ENCODE results near the gene THSD7A. TPM values are rescaled to one million over a fixed set of nuclear protein-coding genes. Genes with fewer than 3 reads are reported as not detected.

THSD7A gene
- polyA plus RNA-seq, 1 donor from 2014 or later: 18.5 TPM

DNA sequence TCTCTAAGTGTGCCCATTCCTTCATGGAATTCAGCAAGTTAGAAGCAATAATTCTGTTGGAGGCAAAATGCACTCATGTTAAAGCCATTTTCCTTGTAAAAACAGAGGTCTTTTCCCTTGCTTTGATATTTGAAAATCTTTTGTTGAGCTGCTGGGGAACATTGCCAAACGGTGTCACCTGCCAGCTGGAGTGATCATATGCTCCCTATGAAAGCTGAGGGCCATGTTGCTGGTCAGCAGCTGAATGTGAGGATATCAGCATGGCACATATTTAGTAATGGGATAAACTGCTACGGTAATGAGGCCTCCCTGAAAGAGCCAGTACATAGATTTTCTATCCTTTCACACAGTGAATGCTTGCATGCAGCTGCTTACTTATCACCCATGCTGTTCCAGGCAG is 224.3 kb downstream of the THSD7A start:
- no peaks in the 10 kb centered on the region for H3K27me3 ChIP-seq (ENCODE audit: insufficient read depth, low read depth, low read length)
- peaks cover 4% of the 10 kb centered on the region for H3F3A ChIP-seq (ENCODE audit: insufficient read depth, low read length, poor library complexity, severe bottlenecking)
- H3K27ac ChIP-seq (ENCODE audit: low read length): no peak overlapping the region
- no peaks in the 10 kb centered on the region for H3K79me2 ChIP-seq (replicated peaks; ENCODE audit: insufficient read depth, low read length)
- H3K9me2 ChIP-seq (ENCODE audit: insufficient read depth, low read length): no peaks in the 10 kb centered on the region
- H2AFZ ChIP-seq (ENCODE audit: low read depth, low read length): no peak overlapping the region
- TF ChIP-seq, protein P1, sequence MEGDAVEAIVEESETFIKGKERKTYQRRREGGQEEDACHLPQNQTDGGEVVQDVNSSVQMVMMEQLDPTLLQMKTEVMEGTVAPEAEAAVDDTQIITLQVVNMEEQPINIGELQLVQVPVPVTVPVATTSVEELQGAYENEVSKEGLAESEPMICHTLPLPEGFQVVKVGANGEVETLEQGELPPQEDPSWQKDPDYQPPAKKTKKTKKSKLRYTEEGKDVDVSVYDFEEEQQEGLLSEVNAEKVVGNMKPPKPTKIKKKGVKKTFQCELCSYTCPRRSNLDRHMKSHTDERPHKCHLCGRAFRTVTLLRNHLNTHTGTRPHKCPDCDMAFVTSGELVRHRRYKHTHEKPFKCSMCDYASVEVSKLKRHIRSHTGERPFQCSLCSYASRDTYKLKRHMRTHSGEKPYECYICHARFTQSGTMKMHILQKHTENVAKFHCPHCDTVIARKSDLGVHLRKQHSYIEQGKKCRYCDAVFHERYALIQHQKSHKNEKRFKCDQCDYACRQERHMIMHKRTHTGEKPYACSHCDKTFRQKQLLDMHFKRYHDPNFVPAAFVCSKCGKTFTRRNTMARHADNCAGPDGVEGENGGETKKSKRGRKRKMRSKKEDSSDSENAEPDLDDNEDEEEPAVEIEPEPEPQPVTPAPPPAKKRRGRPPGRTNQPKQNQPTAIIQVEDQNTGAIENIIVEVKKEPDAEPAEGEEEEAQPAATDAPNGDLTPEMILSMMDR (IDR thresholded peaks at IDR 0.05; ENCODE audit: poor library complexity, severe bottlenecking): no peak
- TF ChIP-seq EP300 (conservative IDR thresholded peaks at IDR 0.05; ENCODE audit: poor library complexity, severe bottlenecking) (no peak), TAF1 (IDR thresholded peaks at IDR 0.05; ENCODE audit: low read depth) (no peak), RAD21 (conservative IDR thresholded peaks at IDR 0.05) (no peak), POLR2AphosphoS5 (IDR thresholded peaks at IDR 0.05) (no peak), EZH2 (IDR thresholded peaks at IDR 0.05; ENCODE audit: borderline replicate concordance, insufficient read depth, low read length, poor library complexity, severe bottlenecking) (no peak), MXI1 (conservative IDR thresholded peaks at IDR 0.05; ENCODE audit: poor library complexity, severe bottlenecking) (no peak), REST (IDR thresholded peaks at IDR 0.05; ENCODE audit: borderline replicate concordance) (no peak), SMC3 (conservative IDR thresholded peaks at IDR 0.05; ENCODE audit: poor library complexity) (no peak)
- no peaks in the 10 kb centered on the region for H3K9me3 ChIP-seq (ENCODE audit: low read length)
- H3K4me2 ChIP-seq (ENCODE audit: low read length): no peak overlapping the region
- no peaks in the 10 kb centered on the region for H4K20me1 ChIP-seq (ENCODE audit: insufficient read depth)
- no peaks in the 10 kb centered on the region for H3K36me3 ChIP-seq (ENCODE audit: insufficient read depth, low read length)
- H3K4me3 ChIP-seq (ENCODE audit: low read length): no peak overlapping the region
- no peak overlapping the region for H3K9ac ChIP-seq (ENCODE audit: low read length)

DNA sequence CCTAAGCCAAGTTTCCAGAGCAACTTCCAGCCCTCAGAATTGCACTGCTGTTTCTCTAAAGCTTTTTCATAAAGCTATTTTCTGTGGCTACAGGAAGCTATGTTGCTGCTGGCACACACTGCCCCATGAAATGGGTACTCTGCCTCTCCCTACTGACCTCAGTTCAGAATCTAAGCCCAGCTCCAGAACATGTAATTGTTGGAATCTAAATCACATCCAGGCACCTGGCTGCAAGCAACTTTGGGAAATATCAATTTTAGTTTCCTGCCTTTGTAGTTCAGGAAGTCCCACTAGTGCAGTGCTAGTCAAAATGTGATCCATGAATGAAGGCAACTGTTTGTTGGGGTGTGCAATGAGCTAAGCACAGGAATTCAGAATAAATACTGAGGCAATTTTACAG is 226.2 kb downstream of the THSD7A start:
- H3K4me2 ChIP-seq (ENCODE audit: low read length): no peak overlapping the region
- H3K9me3 ChIP-seq (ENCODE audit: low read length): no peaks in the 10 kb centered on the region
- H3K27me3 ChIP-seq (ENCODE audit: insufficient read depth, low read depth, low read length): no peaks in the 10 kb centered on the region
- no peaks in the 10 kb centered on the region for H4K20me1 ChIP-seq (ENCODE audit: insufficient read depth)
- H3F3A ChIP-seq (ENCODE audit: insufficient read depth, low read length, poor library complexity, severe bottlenecking): peaks cover 4% of the 10 kb centered on the region
- H3K4me3 ChIP-seq (ENCODE audit: low read length): no peak overlapping the region
- H3K9ac ChIP-seq (ENCODE audit: low read length): no peak overlapping the region
- no peak overlapping the region for H3K27ac ChIP-seq (ENCODE audit: low read length)
- no peaks in the 10 kb centered on the region for H3K36me3 ChIP-seq (ENCODE audit: insufficient read depth, low read length)
- H2AFZ ChIP-seq (ENCODE audit: low read depth, low read length): no peak overlapping the region
- H3K9me2 ChIP-seq (ENCODE audit: insufficient read depth, low read length): no peaks in the 10 kb centered on the region
- H3K79me2 ChIP-seq (replicated peaks; ENCODE audit: insufficient read depth, low read length): no peaks in the 10 kb centered on the region
- TF ChIP-seq POLR2AphosphoS5 (IDR thresholded peaks at IDR 0.05): no peak
- no peak for TF ChIP-seq RAD21 (conservative IDR thresholded peaks at IDR 0.05)
- no peak for TF ChIP-seq REST (IDR thresholded peaks at IDR 0.05; ENCODE audit: borderline replicate concordance)
- no peak for TF ChIP-seq SMC3 (conservative IDR thresholded peaks at IDR 0.05; ENCODE audit: poor library complexity)
- no peak for TF ChIP-seq TAF1 (IDR thresholded peaks at IDR 0.05; ENCODE audit: low read depth)
- TF ChIP-seq MXI1 (conservative IDR thresholded peaks at IDR 0.05; ENCODE audit: poor library complexity, severe bottlenecking): no peak
- no peak for TF ChIP-seq EP300 (conservative IDR thresholded peaks at IDR 0.05; ENCODE audit: poor library complexity, severe bottlenecking)
- TF ChIP-seq, protein P1 (IDR thresholded peaks at IDR 0.05; ENCODE audit: poor library complexity, severe bottlenecking): no peak
- no peak for TF ChIP-seq EZH2 (IDR thresholded peaks at IDR 0.05; ENCODE audit: borderline replicate concordance, insufficient read depth, low read length, poor library complexity, severe bottlenecking)
